Smooth muscle cell (in vitro differentiated cells): ENCODE data around the gene MPP1. TPM values are rescaled to one million over a fixed set of nuclear protein-coding genes. Genes with fewer than 3 reads are reported as not detected.

Experiments
- DNase-seq: peaks from one replicate; lab custom pipeline; 2025; ENCODE audit not compliant: unreplicated experiment; lab: John Stamatoyannopoulos, UW
- H2AFZ ChIP-seq: fragments of 200-600 bp; sonication (generic); 2 replicates; pipeline ENCODE4 v1.6.0; 2016; ENCODE audit warnings: antibody characterized with exemption, low read depth, mild to moderate bottlenecking
- H3F3A ChIP-seq: fragments of 200-600 bp; sonication (generic); 2 replicates; pipeline ENCODE4 v1.6.0; 2017; ENCODE audit warnings: antibody characterized with exemption, low read depth
- H3K27ac ChIP-seq: fragments of 200-600 bp; sonication (generic); 2 replicates; pipeline ENCODE4 v1.5.1; 2016; ENCODE audit warnings: low read depth, mild to moderate bottlenecking
- H3K27me3 ChIP-seq: fragments of 200-600 bp; sonication (generic); 2 replicates; pipeline ENCODE4 v1.6.1; 2016; ENCODE audit warnings: low read depth, mild to moderate bottlenecking
- H3K36me3 ChIP-seq: fragments of 200-600 bp; sonication (generic); 2 replicates; pipeline ENCODE4 v1.5.1; 2016; ENCODE audit warnings: low read depth
- H3K4me1 ChIP-seq: fragments of 200-600 bp; sonication (generic); 2 replicates; pipeline ENCODE4 v1.5.1; 2016; ENCODE audit warnings: low read depth
- H3K4me2 ChIP-seq: fragments of 200-600 bp; sonication (generic); 2 replicates; pipeline ENCODE4 v1.6.0; 2016; ENCODE audit warnings: mild to moderate bottlenecking
- H3K4me3 ChIP-seq: fragments of 200-600 bp; sonication (generic); 2 replicates; pipeline ENCODE4 v1.5.1; 2016; ENCODE audit warnings: mild to moderate bottlenecking
- H3K79me2 ChIP-seq: fragments of 200-600 bp; sonication (generic); 2 replicates; pipeline ENCODE4 v1.6.0; 2016; ENCODE audit warnings: low read depth, mild to moderate bottlenecking
- H3K9ac ChIP-seq: fragments of 200-600 bp; sonication (generic); 2 replicates; pipeline ENCODE4 v1.6.0; 2016; ENCODE audit warnings: low read depth
- H3K9me3 ChIP-seq: fragments of 200-600 bp; sonication (generic); replicated peaks from 2 replicates; pipeline ENCODE4 v1.5.1; 2016; ENCODE audit warnings: low read depth
- H4K20me1 ChIP-seq: fragments of 200-600 bp; sonication (generic); 2 replicates; pipeline ENCODE4 v1.6.0; 2016; ENCODE audit warnings: low read depth
- WGBS: methylation state at CpG from one replicate; pipeline ENCODE4 v1.1.7; 2016; ENCODE audit warnings: low lambda C conversion rate; 5-methylcytosine and 5-hydroxymethylcytosine counted together
- polyA plus RNA-seq: library from polyadenylated mRNA; unstranded; fragments of >200 nt; fragmentation: Nextera tagmentation; extraction: Ambion mirVana; gene quantifications from 2 replicates; pipeline ENCODE4 v1.2.1, GENCODE V29; 2016
- total RNA-seq: library from RNA; depleted of rRNA; stranded (reverse); fragments of >200 nt; gene quantifications from 2 replicates; pipeline ENCODE4 v1.2.3, GENCODE V29; 2014
- TF ChIP-seq, protein P1 (sequence below): fragments of 200-600 bp; sonication (generic); IDR thresholded peaks from 2 replicates; pipeline ENCODE4 v1.5.1; 2017; ENCODE audit warnings: borderline replicate concordance, mild to moderate bottlenecking, antibody characterized with exemption; ENCODE audit not compliant: insufficient read depth, poor library complexity, severe bottlenecking

The MPP1 gene
- total and polyA plus RNA-seq, 2 experiments from 2014 or later, result 15.1 to 17.5 TPM

DNA sequence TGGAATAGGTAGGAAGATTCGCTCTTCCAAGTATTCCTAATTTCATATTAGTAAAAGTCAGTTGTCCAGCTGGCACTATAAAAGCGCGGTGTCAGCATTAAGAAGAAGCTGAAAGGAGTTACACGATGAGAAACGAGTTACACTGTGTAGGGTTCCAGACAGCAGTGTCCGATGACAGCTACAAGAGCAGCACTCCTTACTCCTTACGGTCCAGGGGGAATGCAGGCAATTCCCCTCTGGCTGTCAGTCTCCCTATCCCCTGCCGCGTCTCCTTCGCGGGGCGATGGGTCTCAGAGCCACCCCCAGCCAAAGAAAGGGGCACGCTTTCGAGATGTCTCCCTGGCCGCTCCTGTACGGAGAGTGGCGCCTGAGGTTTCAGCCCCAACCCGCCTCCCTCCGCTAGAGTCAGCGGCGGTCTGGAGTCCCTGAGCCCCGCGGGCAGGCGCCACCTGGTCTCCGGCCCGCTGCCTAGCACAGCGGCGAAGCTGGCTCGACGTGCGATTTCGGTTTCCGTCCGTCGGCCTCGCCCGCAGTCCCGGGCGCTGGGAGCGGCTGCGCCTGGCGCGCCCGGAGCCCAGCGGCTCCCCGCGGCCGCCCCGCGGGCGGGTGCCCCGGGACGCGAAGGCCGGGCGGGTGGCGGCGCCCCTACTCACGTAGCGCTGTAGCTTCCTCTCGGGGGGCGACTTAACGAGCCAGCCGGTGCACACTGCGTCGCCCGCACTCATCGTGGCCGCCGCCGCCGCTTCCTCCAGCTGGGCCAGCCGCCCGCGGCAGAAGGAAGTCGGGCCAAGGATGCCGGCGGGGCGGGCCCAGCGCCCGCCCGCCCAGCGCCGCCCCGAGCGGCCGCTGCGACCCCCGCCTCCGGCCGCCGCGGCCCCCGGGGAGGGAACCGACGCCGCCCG lies 54.7 kb downstream of the MPP1 start, which contains the start of gene GAB3:
Gene GAB3, minus strand, starts transcription at position 777 of the 902 bp plus-strand sequence. Its CDS starts 52 bp downstream, at position 725.
- H3K4me3 ChIP-seq, result peak within 1 kb of the TSS; percentile 44
- peaks cover 14% of the 10 kb centered on the region for H3K27me3 ChIP-seq
- no peak within 1 kb of the TSS for H3K27ac ChIP-seq
- peak within 1 kb of the TSS; percentile 82 for H3K4me2 ChIP-seq
- H3K9ac ChIP-seq, result no peak within 1 kb of the TSS
- H3K36me3 ChIP-seq, result no peaks in the 10 kb centered on the region
- no peaks in the 10 kb centered on the region for H3K4me1 ChIP-seq
- no peaks in the 10 kb centered on the region for H3F3A ChIP-seq
- H2AFZ ChIP-seq, result peak within 1 kb of the TSS; percentile 72
- no peaks in the 10 kb centered on the region for H3K9me3 ChIP-seq
- TF ChIP-seq, protein P1, sequence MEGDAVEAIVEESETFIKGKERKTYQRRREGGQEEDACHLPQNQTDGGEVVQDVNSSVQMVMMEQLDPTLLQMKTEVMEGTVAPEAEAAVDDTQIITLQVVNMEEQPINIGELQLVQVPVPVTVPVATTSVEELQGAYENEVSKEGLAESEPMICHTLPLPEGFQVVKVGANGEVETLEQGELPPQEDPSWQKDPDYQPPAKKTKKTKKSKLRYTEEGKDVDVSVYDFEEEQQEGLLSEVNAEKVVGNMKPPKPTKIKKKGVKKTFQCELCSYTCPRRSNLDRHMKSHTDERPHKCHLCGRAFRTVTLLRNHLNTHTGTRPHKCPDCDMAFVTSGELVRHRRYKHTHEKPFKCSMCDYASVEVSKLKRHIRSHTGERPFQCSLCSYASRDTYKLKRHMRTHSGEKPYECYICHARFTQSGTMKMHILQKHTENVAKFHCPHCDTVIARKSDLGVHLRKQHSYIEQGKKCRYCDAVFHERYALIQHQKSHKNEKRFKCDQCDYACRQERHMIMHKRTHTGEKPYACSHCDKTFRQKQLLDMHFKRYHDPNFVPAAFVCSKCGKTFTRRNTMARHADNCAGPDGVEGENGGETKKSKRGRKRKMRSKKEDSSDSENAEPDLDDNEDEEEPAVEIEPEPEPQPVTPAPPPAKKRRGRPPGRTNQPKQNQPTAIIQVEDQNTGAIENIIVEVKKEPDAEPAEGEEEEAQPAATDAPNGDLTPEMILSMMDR, result no peak
- no peaks in the 10 kb centered on the region for H3K79me2 ChIP-seq
- DNase-seq, result no peak
- no peaks in the 10 kb centered on the region for H4K20me1 ChIP-seq
- 42% methylated on average over 45 of the region's 98 CpGs for WGBS

GRCh38 chrX:154749856-154750255 lies 55.4 kb downstream of the MPP1 start:
- H3K79me2 ChIP-seq, result no peaks in the 10 kb centered on the region
- no peaks in the 10 kb centered on the region for H4K20me1 ChIP-seq
- WGBS, result 77% methylated on average over 6 of the region's 6 CpGs
- no peak overlapping the region for H3K27ac ChIP-seq
- peak overlapping the region; percentile 82 for H3K4me2 ChIP-seq
- H3K9me3 ChIP-seq, result no peaks in the 10 kb centered on the region
- H3K9ac ChIP-seq, result no peak overlapping the region
- peak overlapping the region; percentile 72 for H2AFZ ChIP-seq
- DNase-seq, result no peak
- H3K4me3 ChIP-seq, result peak overlapping the region; percentile 44
- TF ChIP-seq, protein P1, result no peak
- H3K27me3 ChIP-seq, result peaks cover 14% of the 10 kb centered on the region
- H3K4me1 ChIP-seq, result no peaks in the 10 kb centered on the region
- no peaks in the 10 kb centered on the region for H3K36me3 ChIP-seq
- H3F3A ChIP-seq, result no peaks in the 10 kb centered on the region

GRCh38 chrX:154748712-154749339 lies 56.5 kb downstream of the MPP1 start:
- Histone ChIP-seq H3K4me3 (no peak overlapping the region), H3K9me3 (no peaks in the 10 kb centered on the region), H3K27ac (no peak overlapping the region), H3K9ac (no peak overlapping the region), H3K36me3 (no peaks in the 10 kb centered on the region), H3F3A (no peaks in the 10 kb centered on the region), H2AFZ (no peak overlapping the region), H3K79me2 (no peaks in the 10 kb centered on the region), H3K4me2 (peak overlapping the region; percentile 16), H3K4me1 (no peaks in the 10 kb centered on the region), H3K27me3 (peaks cover 14% of the 10 kb centered on the region), H4K20me1 (no peaks in the 10 kb centered on the region)
- TF ChIP-seq, protein P1, result peak; percentile 70
- no peak for DNase-seq
- WGBS, result 43% methylated on average over 11 of the region's 11 CpGs
